ENCODE data around the gene SLC10A3. TPM values are rescaled to one million over a fixed set of nuclear protein-coding genes. Genes with fewer than 3 reads are reported as not detected.

SLC10A3 gene
- total RNA-seq, 1 experiment from 2014 or later, result 54.9 TPM

DNA sequence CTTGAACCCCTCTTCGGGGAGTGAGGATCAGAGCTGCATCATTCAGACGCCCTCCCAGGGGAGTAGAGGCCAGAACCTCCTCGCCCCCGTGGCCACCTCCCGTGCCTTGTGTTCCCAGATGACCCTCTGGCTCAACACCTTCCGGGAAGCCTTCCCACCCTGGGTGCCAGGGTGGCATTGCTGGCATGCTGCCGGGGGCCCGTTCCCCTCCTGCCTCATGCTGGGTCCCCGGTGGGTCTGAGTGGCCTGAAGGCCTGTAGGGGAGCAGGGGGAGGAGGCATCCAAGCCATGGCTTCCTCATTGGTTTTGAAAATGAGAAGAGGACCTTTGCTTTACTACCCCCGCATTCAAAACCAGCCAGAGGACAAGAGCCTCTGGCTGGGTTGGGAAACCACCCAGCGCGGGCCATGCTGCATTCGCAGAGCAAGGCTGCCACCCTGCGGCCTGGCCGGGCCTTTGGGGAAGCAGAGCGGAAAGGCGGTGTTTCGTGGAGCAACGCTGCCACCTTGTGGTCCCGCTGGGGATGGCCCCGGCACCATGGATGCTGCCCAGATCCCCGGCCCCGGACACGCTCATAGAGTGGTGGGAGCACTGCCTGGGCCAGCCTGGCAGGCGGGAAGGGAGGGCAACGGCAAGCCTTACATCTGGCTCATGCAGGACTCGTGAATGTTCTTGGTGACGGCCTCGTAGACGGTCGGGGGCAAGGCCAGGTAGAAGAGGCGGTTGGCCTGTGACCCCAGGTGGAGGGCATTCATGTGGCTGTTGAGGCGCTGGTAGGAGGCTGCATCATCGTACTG, 44.3 kb upstream of the SLC10A3 start:
- Histone ChIP-seq H3K36me3 (ENCODE audit: low read depth) (peaks cover 23% of the 10 kb centered on the region; the same call in 1 of the 2 replicates), H3K27ac (no peak overlapping the region), H3K9me2 (ENCODE audit: insufficient read depth) (no peaks in the 10 kb centered on the region), H3K27me3 (ENCODE audit: insufficient read depth, low read depth) (no peaks in the 10 kb centered on the region), H3K4me2 (no peak overlapping the region), H3K79me2 (ENCODE audit: low read depth) (peaks cover 55% of the 10 kb centered on the region), H2AFZ (no peak overlapping the region), H3K4me3 (no peak overlapping the region), H3K4me1 (replicated peaks; ENCODE audit: insufficient read depth) (peaks cover 23% of the 10 kb centered on the region), H3K9me3 (ENCODE audit: insufficient read depth, low read depth) (no peaks in the 10 kb centered on the region), H4K20me1 (ENCODE audit: insufficient read depth) (peaks cover 14% of the 10 kb centered on the region), H3F3A (ENCODE audit: insufficient read depth, low read depth) (peaks cover 88% of the 10 kb centered on the region)
- DNase-seq, result peak; percentile 51 to 89
- ChIA-PET CTCF (interaction anchor here (2.2 kb wide), 1 partner anchor 161 kb away, joined by 9 read pairs; no protein-coding TSS in a partner anchor), POLR2A (ENCODE audit: unreplicated experiment) (no interaction called here)
- no peak for TF ChIP-seq EZH2 (IDR thresholded peaks at IDR 0.05; ENCODE audit: low read depth)
- TF ChIP-seq, protein P1, sequence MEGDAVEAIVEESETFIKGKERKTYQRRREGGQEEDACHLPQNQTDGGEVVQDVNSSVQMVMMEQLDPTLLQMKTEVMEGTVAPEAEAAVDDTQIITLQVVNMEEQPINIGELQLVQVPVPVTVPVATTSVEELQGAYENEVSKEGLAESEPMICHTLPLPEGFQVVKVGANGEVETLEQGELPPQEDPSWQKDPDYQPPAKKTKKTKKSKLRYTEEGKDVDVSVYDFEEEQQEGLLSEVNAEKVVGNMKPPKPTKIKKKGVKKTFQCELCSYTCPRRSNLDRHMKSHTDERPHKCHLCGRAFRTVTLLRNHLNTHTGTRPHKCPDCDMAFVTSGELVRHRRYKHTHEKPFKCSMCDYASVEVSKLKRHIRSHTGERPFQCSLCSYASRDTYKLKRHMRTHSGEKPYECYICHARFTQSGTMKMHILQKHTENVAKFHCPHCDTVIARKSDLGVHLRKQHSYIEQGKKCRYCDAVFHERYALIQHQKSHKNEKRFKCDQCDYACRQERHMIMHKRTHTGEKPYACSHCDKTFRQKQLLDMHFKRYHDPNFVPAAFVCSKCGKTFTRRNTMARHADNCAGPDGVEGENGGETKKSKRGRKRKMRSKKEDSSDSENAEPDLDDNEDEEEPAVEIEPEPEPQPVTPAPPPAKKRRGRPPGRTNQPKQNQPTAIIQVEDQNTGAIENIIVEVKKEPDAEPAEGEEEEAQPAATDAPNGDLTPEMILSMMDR (conservative IDR thresholded peaks at IDR 0.05), result peak; percentile 85
- no TSS peak for BruUV-seq (replicated peaks)
- intact Hi-C loops (cut with micrococcal nuclease; ENCODE audit: unreplicated experiment), result loop anchor here (5.0 kb wide), 3 partner anchors 137 to 767 kb away; partner anchors contain the start of genes FLNA and RPL10

DNA sequence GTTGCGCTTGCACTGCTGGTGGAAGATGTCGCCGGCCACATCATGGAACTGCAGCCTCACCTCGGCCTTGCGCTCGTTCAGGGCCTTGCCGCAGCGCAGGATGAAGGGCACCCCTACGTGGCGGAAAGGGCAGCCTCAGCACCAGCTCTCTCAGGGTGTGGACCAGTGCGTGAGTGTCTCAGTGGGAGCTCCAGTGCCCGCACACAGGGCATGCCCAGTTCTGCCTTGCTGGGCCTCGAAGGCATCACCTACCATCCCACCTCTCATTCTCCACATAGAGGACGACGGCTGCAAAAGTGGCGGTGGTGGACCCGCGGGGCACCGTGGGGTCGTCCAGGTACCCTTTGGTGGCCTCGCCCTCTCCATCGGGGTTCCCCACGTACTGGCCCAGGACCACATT, 42.3 kb upstream of the SLC10A3 start:
- H3K9me3 ChIP-seq (ENCODE audit: insufficient read depth, low read depth), result no peaks in the 10 kb centered on the region
- no peak overlapping the region for H3K27ac ChIP-seq
- H3K4me2 ChIP-seq, result no peak overlapping the region
- BruUV-seq (replicated peaks), result TSS peak; percentile 63
- ChIA-PET POLR2A (ENCODE audit: unreplicated experiment) (interaction anchor here (0.6 kb wide), 1 partner anchor 15 kb away, joined by 3 read pairs; the partner anchor contains the start of gene IKBKG), CTCF (interaction anchor here (0.6 to 1.3 kb wide), 2 partner anchors 42 to 159 kb away, joined by 3 to 9 read pairs; no protein-coding TSS in a partner anchor)
- H3K36me3 ChIP-seq (ENCODE audit: low read depth), result peaks cover 8% of the 10 kb centered on the region; the same call in 1 of the 2 replicates
- H4K20me1 ChIP-seq (ENCODE audit: insufficient read depth), result peaks cover 14% of the 10 kb centered on the region
- H3K9me2 ChIP-seq (ENCODE audit: insufficient read depth), result no peaks in the 10 kb centered on the region
- peaks cover 3% of the 10 kb centered on the region; the same call in 1 of the 2 replicates for H3K4me1 ChIP-seq (replicated peaks; ENCODE audit: insufficient read depth)
- intact Hi-C loops (cut with micrococcal nuclease; ENCODE audit: unreplicated experiment), result loop anchor here (5.0 kb wide), 3 partner anchors 135 to 765 kb away; partner anchors contain the start of genes FLNA and RPL10
- peaks cover 34% of the 10 kb centered on the region for H3K79me2 ChIP-seq (ENCODE audit: low read depth)
- no peaks in the 10 kb centered on the region for H3K27me3 ChIP-seq (ENCODE audit: insufficient read depth, low read depth)
- H3F3A ChIP-seq (ENCODE audit: insufficient read depth, low read depth), result peaks cover 81% of the 10 kb centered on the region
- no peak overlapping the region for H3K4me3 ChIP-seq
- TF ChIP-seq, protein P1 (conservative IDR thresholded peaks at IDR 0.05), result no peak
- TF ChIP-seq EZH2 (IDR thresholded peaks at IDR 0.05; ENCODE audit: low read depth), result no peak
- no peak overlapping the region for H2AFZ ChIP-seq
- no peak for DNase-seq

DNA sequence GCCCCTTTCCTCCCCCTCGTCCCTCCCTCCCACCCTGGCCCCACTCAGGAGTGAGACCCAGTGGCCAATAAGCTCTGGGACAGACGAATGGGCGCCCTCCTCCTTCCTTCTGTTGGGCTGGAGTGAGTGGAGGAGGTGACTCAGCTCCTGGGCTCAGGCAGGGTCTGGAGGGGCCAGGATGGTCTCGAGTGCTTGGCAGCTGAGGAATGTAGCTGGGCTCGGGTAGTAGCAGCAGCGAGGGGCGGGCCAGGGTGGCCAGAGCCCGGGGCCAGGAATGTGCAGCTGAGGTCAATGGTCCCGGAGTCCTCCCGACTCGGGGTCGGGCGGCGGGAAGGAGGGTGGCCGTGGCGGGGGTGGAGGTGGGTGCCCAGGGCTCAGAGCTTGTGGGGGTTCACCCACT, 41.2 kb upstream of the SLC10A3 start:
- H3K36me3 ChIP-seq (ENCODE audit: low read depth), result peaks cover 8% of the 10 kb centered on the region; the same call in 1 of the 2 replicates
- POLR2A ChIA-PET (ENCODE audit: unreplicated experiment), result interaction anchor here (0.5 to 1.0 kb wide), 11 partner anchors 8 to 585 kb away, joined by 3 to 18 read pairs (median 7); partner anchors contain the start of genes LAGE3 and SLC10A3
- peak in 1 of 2 experiments; percentile 84 for DNase-seq
- H3K9me2 ChIP-seq (ENCODE audit: insufficient read depth), result no peaks in the 10 kb centered on the region
- H3K79me2 ChIP-seq (ENCODE audit: low read depth), result peaks cover 24% of the 10 kb centered on the region
- H3K27me3 ChIP-seq (ENCODE audit: insufficient read depth, low read depth), result no peaks in the 10 kb centered on the region
- H3K4me3 ChIP-seq, result no peak overlapping the region
- TF ChIP-seq EZH2 (IDR thresholded peaks at IDR 0.05; ENCODE audit: low read depth), result no peak
- TF ChIP-seq, protein P1 (conservative IDR thresholded peaks at IDR 0.05), result no peak
- H2AFZ ChIP-seq, result no peak overlapping the region
- CTCF ChIA-PET, result interaction anchor here (0.5 to 1.3 kb wide), 3 partner anchors 17 to 164 kb away, joined by 4 to 9 read pairs (median 6); no protein-coding TSS in a partner anchor
- no peak overlapping the region for H3K27ac ChIP-seq
- peaks cover 6% of the 10 kb centered on the region for H4K20me1 ChIP-seq (ENCODE audit: insufficient read depth)
- no peak overlapping the region for H3K4me2 ChIP-seq
- H3K9me3 ChIP-seq (ENCODE audit: insufficient read depth, low read depth), result no peaks in the 10 kb centered on the region
- peaks cover 80% of the 10 kb centered on the region for H3F3A ChIP-seq (ENCODE audit: insufficient read depth, low read depth)
- H3K4me1 ChIP-seq (replicated peaks; ENCODE audit: insufficient read depth), result peaks cover 4% of the 10 kb centered on the region
- intact Hi-C loops (cut with micrococcal nuclease; ENCODE audit: unreplicated experiment), result loop anchor here (5.0 kb wide), 3 partner anchors 134 to 764 kb away; partner anchors contain the start of genes FLNA and RPL10
- no TSS peak for BruUV-seq (replicated peaks)
